HUES48 (cell line): Measurements from ENCODE around the gene CDH26.
A peak's percentile ranks its signal among the peaks of the same experiment; 100 is the strongest.
"Not testable (repeated sequence)": the region's sequence is repeated elsewhere in the genome, so short reads cannot be mapped to it uniquely, and the experiment has no call there.

Experiments used
- H3K27ac ChIP-seq: one replicate; pipeline ENCODE4 v1.7.0; 2013; ENCODE audit warnings: low read depth, low read length, inconsistent platforms
- H3K27me3 ChIP-seq: 2 replicates; pipeline ENCODE4 v1.6.1; 2013; ENCODE audit warnings: mild to moderate bottlenecking, low read length; ENCODE audit not compliant: control insufficient read depth, insufficient read depth
- H3K36me3 ChIP-seq: 2 replicates; pipeline ENCODE4 v1.6.1; 2013; ENCODE audit warnings: low read length; ENCODE audit not compliant: control insufficient read depth, insufficient read depth
- H3K4me1 ChIP-seq: 2 replicates; pipeline ENCODE4 v1.6.1; 2013; ENCODE audit warnings: mild to moderate bottlenecking, low read length; ENCODE audit not compliant: control insufficient read depth, insufficient read depth
- H3K4me3 ChIP-seq: 2 replicates; pipeline ENCODE4 v1.5.1; 2013; ENCODE audit warnings: mild to moderate bottlenecking, low read depth, low read length
- H3K9ac ChIP-seq: 2 replicates; pipeline ENCODE4 v1.6.1; 2013; ENCODE audit warnings: mild to moderate bottlenecking, low read depth, low read length, moderate library complexity
- H3K9me3 ChIP-seq: 2 replicates; pipeline ENCODE4 v1.6.1; 2013; ENCODE audit warnings: low read length; ENCODE audit not compliant: control insufficient read depth, insufficient read depth

CDH26 gene

DNA sequence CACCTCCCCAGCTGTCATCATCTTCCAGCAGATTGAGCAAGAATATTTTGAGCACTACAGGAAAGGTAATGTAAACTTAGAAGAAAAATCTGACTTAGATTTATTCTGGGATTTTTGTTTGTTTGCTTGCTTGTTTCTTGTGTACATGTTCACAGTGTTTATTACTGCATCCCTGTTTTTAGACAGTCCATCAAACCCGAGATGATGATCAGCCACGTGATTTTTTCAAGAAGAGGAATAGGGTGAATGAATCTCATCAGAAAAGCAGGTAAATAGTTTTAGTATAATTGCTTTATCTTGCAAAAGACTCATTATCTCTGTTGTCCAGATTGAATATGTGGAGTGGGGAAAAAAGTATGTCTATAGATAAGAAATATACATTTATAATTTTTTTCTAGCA is 16.0 kb upstream of the CDH26 start:
- peaks cover 37% of the 10 kb centered on the region for H3K36me3 ChIP-seq
- H3K27me3 ChIP-seq, result peaks cover 17% of the 10 kb centered on the region
- peaks cover 19% of the 10 kb centered on the region for H3K4me1 ChIP-seq
- no peak overlapping the region for H3K27ac ChIP-seq
- peaks cover 5% of the 10 kb centered on the region for H3K9me3 ChIP-seq
- no peak overlapping the region for H3K9ac ChIP-seq
- no peak overlapping the region for H3K4me3 ChIP-seq

- Histone ChIP-seq H3K9me3 (no peaks in the 10 kb centered on the region), H3K36me3 (peaks cover 37% of the 10 kb centered on the region), H3K9ac (no peak overlapping the region), H3K4me3 (no peak overlapping the region), H3K4me1 (peaks cover 19% of the 10 kb centered on the region), H3K27ac (no peak overlapping the region), H3K27me3 (no peaks in the 10 kb centered on the region)
Measured at GRCh38 chr20:59944726-59945125, 13.5 kb upstream of the CDH26 start.

DNA sequence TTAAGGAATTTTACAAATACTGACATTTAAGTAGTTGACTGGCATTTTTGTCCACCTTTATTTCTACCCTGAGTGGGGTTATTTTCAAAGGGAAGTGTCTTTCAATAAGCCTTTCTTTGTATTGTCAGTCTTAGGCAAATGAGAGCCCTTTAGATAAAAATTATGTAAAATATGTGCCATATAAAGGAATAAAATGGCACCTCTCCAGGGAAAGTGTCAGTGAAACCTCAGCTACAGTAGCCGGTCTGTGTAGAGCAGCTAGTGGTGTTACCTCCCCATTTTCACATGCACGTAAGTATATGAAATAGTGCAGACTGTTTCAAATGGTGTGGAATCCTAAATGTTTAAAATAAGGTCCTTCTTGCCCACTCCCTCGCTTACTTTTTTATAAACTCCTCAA is 13.0 kb upstream of the CDH26 start:
- peak overlapping the region; percentile 50 for H3K27ac ChIP-seq
- peaks cover 37% of the 10 kb centered on the region for H3K36me3 ChIP-seq
- H3K4me1 ChIP-seq, result peaks cover 19% of the 10 kb centered on the region
- no peak overlapping the region for H3K4me3 ChIP-seq
- H3K27me3 ChIP-seq, result no peaks in the 10 kb centered on the region
- H3K9me3 ChIP-seq, result no peaks in the 10 kb centered on the region
- no peak overlapping the region for H3K9ac ChIP-seq

GRCh38 chr20:59945731-59946130 is 12.5 kb upstream of the CDH26 start:
- no peaks in the 10 kb centered on the region for H3K27me3 ChIP-seq
- H3K4me1 ChIP-seq, result peaks cover 19% of the 10 kb centered on the region
- no peak overlapping the region for H3K9ac ChIP-seq
- H3K36me3 ChIP-seq, result peaks cover 37% of the 10 kb centered on the region
- H3K9me3 ChIP-seq, result no peaks in the 10 kb centered on the region
- no peak overlapping the region for H3K4me3 ChIP-seq
- H3K27ac ChIP-seq, result peak overlapping the region; percentile 50

GRCh38 chr20:59947376-59947775 is 10.8 kb upstream of the CDH26 start:
- H3K9me3 ChIP-seq, result no peaks in the 10 kb centered on the region
- no peak overlapping the region for H3K9ac ChIP-seq
- H3K27ac ChIP-seq, result no peak overlapping the region
- H3K4me3 ChIP-seq, result no peak overlapping the region
- no peaks in the 10 kb centered on the region for H3K27me3 ChIP-seq
- H3K36me3 ChIP-seq, result peaks cover 30% of the 10 kb centered on the region
- peaks cover 10% of the 10 kb centered on the region for H3K4me1 ChIP-seq

- Histone ChIP-seq H3K4me3 (no peak overlapping the region), H3K27me3 (no peaks in the 10 kb centered on the region), H3K9ac (no peak overlapping the region), H3K36me3 (peaks cover 21% of the 10 kb centered on the region), H3K27ac (no peak overlapping the region), H3K9me3 (no peaks in the 10 kb centered on the region), H3K4me1 (peaks cover 10% of the 10 kb centered on the region)
Measured at GRCh38 chr20:59948212-59948611, 10.0 kb upstream of the CDH26 start.

DNA sequence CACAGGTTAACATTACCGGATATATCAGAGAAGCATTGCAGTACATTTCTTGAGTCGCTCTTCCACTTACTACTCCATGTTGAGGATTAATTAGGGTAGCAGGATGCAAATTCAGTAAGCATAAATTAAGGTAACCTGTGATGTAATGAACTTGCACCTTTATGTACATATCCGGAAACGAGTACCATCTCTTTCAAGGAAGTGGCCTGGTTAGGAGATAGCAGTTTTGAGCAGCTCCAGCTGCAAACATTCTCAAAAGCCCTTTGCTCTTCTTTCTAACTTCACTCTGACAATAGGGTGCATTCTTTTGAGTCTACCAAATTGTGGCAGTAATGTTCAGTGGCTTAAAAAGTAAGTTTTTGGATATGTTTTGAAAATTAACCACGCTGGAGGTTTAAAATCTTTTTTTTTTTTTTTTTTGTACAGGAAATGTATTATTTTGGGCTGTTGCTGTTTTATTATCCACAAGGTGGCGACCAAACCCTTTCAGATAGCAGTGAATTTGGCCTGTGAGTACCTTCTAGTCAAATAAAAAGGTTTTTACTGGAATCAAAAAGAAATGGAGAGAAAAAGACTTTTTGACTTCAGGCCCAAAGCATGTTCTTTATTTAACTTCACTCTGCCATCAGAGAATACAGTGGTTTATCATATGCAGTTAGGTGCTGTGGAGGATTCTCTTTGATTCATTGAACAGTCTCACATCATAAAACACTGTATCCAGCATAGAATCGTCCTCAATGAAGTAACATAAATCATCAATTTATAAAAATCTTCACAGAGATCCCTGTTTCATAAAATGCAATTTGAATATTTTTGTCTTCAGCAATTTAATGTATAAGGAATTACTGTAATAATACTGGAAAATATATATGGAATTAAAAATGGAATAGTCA is 9.1 kb upstream of the CDH26 start:
- H3K27ac ChIP-seq, result no peak overlapping the region
- no peaks in the 10 kb centered on the region for H3K27me3 ChIP-seq
- H3K9me3 ChIP-seq, result no peaks in the 10 kb centered on the region
- no peak overlapping the region for H3K9ac ChIP-seq
- H3K36me3 ChIP-seq, result peaks cover 13% of the 10 kb centered on the region
- H3K4me3 ChIP-seq, result no peak overlapping the region
- peaks cover 10% of the 10 kb centered on the region for H3K4me1 ChIP-seq

DNA sequence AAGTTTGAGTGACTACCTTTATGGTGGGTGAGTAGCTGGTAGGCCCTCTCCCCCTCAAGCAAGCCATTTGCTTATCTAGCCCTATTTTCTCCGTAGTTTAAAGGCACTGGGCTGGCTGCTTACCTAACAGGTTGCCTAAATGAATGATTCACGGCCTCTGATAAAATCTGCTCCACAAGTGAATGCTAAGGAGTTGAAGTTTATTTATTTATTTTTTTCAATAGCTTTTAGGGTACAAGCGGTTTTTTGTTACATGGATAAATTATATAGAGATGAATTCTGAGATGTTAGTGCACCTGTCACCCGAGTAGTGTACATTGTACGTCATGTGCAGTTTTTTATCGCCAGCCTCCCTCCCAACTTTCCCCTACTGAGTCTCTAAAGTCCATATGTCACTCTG is 8.3 kb upstream of the CDH26 start:
- Histone ChIP-seq H3K4me3 (no peak overlapping the region), H3K27ac (no peak overlapping the region), H3K9me3 (no peaks in the 10 kb centered on the region)

GRCh38 chr20:59954718-59955117 is 3.5 kb upstream of the CDH26 start:
- no peaks in the 10 kb centered on the region for H3K36me3 ChIP-seq
- H3K4me1 ChIP-seq, result no peaks in the 10 kb centered on the region; the same call in 1 of the 2 replicates
- H3K27ac ChIP-seq, result no peak overlapping the region
- no peak overlapping the region for H3K9ac ChIP-seq
- H3K4me3 ChIP-seq, result no peak overlapping the region
- no peaks in the 10 kb centered on the region for H3K27me3 ChIP-seq
- no peaks in the 10 kb centered on the region for H3K9me3 ChIP-seq

More for the DNA sequence above, 8.3 kb upstream of the CDH26 start:
- H3K36me3 ChIP-seq, result peaks cover 4% of the 10 kb centered on the region
- peaks cover 7% of the 10 kb centered on the region for H3K4me1 ChIP-seq
- H3K9ac ChIP-seq, result no peak overlapping the region
- H3K27me3 ChIP-seq, result no peaks in the 10 kb centered on the region

- Histone ChIP-seq H3K27ac (no peak overlapping the region), H3K4me1 (no peaks in the 10 kb centered on the region; the same call in 1 of the 2 replicates), H3K27me3 (no peaks in the 10 kb centered on the region), H3K9ac (no peak overlapping the region), H3K36me3 (no peaks in the 10 kb centered on the region), H3K4me3 (no peak overlapping the region), H3K9me3 (no peaks in the 10 kb centered on the region)
Measured at GRCh38 chr20:59955131-59955796, 3.0 kb upstream of the CDH26 start.

DNA sequence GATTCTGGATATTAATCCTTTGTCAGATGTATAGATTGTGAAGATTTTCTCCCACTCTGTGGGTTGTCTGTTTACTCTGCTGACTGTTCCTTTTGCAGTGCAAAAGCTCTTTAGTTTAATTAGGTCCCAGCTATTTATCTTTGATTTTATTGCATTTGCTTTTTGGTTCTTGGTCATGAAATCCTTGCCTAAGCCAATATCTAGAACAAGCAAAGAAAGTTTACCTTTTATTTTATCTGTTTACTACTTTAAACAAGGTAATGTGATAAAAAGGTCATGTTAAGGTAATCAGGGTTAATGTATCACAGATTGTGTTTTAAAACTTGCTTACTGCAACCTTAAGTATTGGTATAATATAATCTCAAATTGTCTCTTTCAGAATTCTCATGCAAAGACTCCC is 655 bp upstream of the CDH26 start:
- H3K4me3 ChIP-seq, H3K27me3 ChIP-seq, H3K9me3 ChIP-seq, H3K27ac ChIP-seq, H3K9ac ChIP-seq, H3K4me1 ChIP-seq, H3K36me3 ChIP-seq: not testable (repeated sequence)
